GM19240 (cell line): ENCODE data around the gene HSD17B1.
A peak's percentile ranks its signal among the peaks of the same experiment; 100 is the strongest.
"Not testable (repeated sequence)": the region's sequence is repeated elsewhere in the genome, so short reads cannot be mapped to it uniquely, and the experiment has no call there.

Source experiments
- DNase-seq: peaks from one replicate; pipeline ENCODE4 v3.0.0; 2011; ENCODE audit warnings: low spot score; ENCODE audit not compliant: insufficient read length

Gene HSD17B1

GRCh38 chr17:42525221-42525620 lies 27.5 kb upstream of the HSD17B1 start:
- no peak for DNase-seq

DNA sequence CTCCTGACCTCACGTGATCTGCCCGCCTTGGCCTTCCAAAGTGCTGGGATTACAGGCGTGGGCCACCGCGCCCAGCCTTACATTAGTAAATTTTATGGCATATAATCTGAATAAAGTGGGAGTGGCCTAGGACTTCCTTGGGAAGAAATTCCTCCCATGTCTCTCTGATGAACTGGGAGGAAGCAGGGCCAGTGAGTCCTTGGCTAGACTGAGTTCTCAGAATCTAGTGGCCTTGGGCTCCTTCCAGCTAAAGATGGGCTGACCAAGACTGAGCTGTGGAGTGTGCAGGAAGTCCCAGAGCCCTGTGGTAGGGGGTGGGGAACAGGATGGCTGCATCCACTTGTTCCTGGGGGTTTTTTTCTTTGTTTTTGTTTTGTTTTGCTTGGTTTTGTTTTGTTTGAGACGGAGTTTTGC lies 26.7 kb upstream of the HSD17B1 start:
- no peak for DNase-seq

- no peak for DNase-seq
Measured at GRCh38 chr17:42527932-42528331, 24.8 kb upstream of the HSD17B1 start.

- DNase-seq = no peak
Measured at GRCh38 chr17:42529061-42529460, 23.7 kb upstream of the HSD17B1 start.

DNA sequence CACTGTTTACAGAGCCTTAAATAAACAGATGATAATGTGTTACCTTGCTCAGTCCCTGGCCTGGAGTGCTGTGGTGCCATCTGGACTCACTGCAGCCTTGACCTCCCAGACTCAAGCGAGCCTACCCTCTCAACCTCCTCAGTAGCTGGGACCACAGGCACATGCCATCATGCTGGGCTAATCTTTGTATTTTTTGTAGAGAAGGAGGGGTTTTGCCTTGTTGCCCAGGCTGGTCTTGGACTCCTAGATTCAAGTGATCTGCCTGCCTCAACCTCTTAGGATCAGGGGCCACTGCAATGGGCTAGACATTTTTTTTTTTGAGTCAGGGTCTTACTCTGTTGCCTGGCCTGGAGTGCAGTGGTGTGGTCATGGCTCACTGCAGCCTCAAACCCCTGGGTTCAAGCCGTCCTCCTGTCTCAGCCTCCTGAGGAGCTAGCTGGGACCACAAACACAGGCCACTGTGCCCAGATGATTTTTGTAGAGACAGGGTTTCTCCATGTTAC lies 21.7 kb upstream of the HSD17B1 start:
- DNase-seq = no peak

- no peak for DNase-seq
Measured at GRCh38 chr17:42531455-42532354, 21.0 kb upstream of the HSD17B1 start.

GRCh38 chr17:42535155-42536047 lies 17.3 kb upstream of the HSD17B1 start:
- DNase-seq = no peak

DNA sequence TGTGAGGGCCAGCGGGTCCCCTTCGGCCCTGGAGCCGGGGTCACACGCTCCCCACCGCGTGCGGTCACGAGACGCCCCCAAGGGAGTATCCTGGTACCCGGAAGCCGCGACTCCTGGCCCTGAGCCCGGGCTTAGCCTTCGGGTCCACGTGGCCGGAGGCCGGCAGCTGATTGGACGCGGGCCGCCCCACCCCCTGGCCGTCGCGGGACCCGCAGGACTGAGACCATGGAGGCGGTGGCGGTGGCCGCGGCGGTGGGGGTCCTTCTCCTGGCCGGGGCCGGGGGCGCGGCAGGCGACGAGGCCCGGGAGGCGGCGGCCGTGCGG lies 16.7 kb upstream of the HSD17B1 start, which contains the start of gene NAGLU:
Gene NAGLU, plus strand, starts transcription at position 194 of the 324 bp plus-strand sequence. Its CDS starts 32 bp downstream, at position 226.
- DNase-seq = peak; percentile 100

GRCh38 chr17:42536372-42537155 lies 16.2 kb upstream of the HSD17B1 start:
- DNase-seq = peak; percentile 95

DNA sequence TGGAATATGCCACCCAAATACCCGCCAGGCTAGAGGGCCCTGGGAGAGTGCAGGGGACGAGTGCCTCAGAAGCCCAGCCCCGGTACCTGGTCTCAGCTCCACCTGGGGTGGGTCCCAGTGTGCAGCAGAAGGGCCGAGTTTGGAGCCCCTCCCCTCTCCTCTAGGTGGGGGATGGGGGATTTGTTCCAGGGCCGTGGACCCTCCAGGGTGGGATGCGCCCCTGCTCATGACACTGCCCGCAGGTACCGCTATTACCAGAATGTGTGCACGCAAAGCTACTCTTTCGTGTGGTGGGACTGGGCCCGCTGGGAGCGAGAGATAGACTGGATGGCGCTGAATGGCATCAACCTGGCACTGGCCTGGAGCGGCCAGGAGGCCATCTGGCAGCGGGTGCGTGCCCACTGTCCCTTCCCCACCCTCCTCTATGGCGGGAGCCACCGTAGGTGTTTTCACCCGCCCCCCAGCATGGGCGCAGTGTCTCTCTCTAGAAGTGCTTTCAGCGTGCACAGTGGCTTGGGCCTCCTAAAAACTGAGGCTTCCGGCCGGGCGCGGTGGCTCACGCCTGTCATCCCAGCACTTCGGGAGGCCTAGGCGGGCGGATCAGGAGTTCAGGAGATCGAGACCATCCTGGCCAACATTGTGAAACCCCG lies 15.4 kb upstream of the HSD17B1 start:
- DNase-seq = no peak

DNA sequence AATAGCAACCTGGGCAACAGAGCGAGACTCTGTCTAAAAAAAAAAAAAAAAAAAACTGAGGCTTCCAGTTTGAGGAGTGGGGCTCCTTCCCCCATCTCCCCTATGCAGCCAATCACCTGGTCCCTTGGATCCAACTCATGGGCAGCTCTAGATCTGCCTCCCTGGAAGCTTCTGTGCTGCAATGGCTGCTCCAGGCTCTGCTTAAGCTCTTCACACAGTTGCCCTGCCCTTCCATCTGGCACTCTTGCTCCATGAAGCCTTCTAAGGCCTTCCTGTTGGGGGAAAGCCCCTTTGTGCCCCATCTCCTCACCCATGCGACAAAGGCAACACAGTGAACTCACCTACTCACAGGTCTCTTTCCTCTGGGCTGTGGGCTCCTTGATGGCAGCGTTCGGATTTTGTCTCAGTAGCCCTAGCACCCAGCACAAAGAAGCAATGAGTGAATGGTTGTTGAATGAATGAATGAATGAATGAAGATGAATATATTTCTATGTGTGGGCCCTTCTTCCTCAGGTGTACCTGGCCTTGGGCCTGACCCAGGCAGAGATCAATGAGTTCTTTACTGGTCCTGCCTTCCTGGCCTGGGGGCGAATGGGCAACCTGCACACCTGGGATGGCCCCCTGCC lies 14.8 kb upstream of the HSD17B1 start:
- DNase-seq = no peak

- no peak for DNase-seq
Measured at GRCh38 chr17:42538482-42538881, 14.2 kb upstream of the HSD17B1 start.

DNA sequence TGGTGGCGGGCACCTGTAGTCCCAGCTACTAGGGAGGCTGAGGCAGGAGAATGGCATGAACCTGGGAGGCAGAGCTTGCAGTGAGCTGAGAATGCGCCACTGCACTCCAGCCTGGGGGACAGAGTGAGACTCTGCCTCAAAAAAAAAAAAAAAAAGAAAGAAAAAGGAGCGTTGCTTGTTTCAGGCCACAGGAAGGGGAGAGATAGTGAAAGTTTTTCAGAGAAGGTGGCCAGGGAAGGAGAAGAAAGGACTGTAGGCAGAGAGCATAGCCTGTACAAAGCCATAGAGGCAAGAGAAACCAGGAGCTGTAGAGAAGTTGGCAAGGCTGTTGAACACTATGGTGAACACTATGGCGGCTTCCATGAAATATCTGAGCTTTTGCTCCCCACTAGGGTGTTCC lies 12.2 kb upstream of the HSD17B1 start:
- not testable (repeated sequence) for DNase-seq

GRCh38 chr17:42541041-42541833 lies 11.5 kb upstream of the HSD17B1 start:
- no peak for DNase-seq

DNA sequence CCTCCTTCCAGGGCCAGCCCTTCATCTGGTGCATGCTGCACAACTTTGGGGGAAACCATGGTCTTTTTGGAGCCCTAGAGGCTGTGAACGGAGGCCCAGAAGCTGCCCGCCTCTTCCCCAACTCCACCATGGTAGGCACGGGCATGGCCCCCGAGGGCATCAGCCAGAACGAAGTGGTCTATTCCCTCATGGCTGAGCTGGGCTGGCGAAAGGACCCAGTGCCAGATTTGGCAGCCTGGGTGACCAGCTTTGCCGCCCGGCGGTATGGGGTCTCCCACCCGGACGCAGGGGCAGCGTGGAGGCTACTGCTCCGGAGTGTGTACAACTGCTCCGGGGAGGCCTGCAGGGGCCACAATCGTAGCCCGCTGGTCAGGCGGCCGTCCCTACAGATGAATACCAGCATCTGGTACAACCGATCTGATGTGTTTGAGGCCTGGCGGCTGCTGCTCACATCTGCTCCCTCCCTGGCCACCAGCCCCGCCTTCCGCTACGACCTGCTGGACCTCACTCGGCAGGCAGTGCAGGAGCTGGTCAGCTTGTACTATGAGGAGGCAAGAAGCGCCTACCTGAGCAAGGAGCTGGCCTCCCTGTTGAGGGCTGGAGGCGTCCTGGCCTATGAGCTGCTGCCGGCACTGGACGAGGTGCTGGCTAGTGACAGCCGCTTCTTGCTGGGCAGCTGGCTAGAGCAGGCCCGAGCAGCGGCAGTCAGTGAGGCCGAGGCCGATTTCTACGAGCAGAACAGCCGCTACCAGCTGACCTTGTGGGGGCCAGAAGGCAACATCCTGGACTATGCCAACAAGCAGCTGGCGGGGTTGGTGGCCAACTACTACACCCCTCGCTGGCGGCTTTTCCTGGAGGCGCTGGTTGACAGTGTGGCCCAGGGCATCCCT lies 9.3 kb upstream of the HSD17B1 start:
- DNase-seq = no peak

DNA sequence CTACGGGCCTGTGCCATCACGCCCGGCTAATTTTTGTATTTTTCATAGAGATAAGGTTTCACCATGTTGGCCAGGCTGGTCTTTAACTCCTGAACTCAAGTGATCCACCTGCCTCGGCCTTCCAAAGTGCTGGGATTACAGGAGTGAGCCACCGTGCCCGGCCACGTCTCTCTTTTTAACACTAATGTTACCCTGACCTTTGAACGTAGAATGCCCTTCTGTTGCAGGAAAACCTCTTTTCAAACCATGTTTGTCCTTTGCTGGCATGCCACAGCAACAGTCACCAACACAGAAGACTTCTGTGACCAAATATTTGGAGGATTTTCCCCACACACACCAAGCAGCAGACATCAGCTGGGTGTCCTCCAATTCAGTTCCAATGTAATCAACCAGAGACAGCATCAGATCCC lies 7.8 kb upstream of the HSD17B1 start:
- no peak for DNase-seq

DNA sequence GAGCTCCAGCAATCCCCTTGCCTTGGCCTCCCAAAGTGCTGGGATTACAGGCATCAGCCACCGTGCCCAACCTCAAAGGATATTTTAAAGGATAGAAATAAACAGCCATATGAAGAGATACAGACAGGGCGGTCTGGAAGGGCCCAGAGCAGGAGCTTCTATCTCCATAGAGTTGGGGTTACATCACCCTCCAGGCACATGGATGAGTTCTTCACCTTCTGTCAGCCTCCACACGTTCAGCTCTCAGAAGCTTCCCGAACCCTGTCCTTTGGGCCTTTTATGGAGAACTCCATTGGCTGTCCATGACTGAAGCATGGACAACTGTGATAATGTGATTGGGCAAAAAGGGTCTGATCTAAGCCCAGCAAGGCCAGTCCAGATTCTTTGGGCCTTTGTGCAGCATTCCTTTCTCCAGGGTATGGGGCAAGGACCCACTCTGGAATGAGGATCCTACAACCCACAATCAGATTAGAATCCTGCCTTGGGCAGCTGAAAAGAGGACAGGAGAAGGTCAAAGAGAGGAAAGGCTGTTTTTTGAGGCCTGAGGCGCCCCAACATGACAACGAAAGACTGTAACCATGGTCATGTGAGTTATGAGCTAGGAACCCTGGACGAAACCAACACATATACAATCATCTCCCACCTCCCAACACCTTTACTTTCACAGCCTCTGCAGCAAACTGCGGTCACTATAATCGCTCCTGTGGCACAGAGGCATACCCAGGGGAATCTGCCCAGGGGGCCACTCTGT lies 6.8 kb upstream of the HSD17B1 start:
- DNase-seq = not testable (repeated sequence)

DNA sequence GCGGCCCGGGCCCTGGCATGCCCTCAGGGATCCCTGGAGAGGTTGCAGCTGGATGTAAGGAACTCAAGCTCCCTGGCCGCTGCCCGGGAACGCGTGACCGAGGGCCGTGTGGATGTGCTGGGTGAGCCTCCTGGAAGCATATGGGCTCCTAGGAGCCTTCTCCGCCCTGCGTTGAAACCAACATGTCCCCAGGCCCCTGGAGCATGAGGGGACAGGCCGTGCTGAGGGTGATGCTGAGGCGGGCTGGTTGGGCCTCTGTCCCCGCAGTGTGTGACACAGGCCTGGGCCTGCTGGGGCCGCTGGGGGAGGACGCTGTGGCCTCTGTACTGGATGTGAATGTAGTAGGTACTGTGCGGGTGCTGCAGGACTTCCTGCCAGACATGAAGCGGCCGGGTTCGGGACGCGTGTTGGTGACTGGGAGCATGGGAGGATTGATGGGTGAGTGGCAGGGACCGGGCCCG lies 5.7 kb upstream of the HSD17B1 start:
- no peak for DNase-seq
